H9 (cell line): ENCODE data around the gene FAM193A. TPM values are rescaled to one million over a fixed set of nuclear protein-coding genes. Genes with fewer than 3 reads are reported as not detected.

ENCODE experiments used
- DNase-seq: peaks from one replicate; pipeline ENCODE4 v3.0.0-alpha.2; 2017
- H2AFZ ChIP-seq: one replicate; pipeline ENCODE4 v1.6.1; 2013; ENCODE audit warnings: mild to moderate bottlenecking, low read length, control low read depth, moderate library complexity
- H2AK5ac ChIP-seq: 2 replicates; pipeline ENCODE4 v1.6.1; 2013; ENCODE audit warnings: low read length, control low read depth, mixed read lengths; ENCODE audit not compliant: insufficient read length
- H2BK120ac ChIP-seq: one replicate; pipeline ENCODE4 v1.6.1; 2013; ENCODE audit warnings: low read depth, mild to moderate bottlenecking, low read length, control low read depth, inconsistent platforms; ENCODE audit not compliant: poor library complexity, severe bottlenecking
- H2BK12ac ChIP-seq: 2 replicates; pipeline ENCODE4 v1.6.1; 2013; ENCODE audit warnings: low read length, control low read depth, mixed read lengths, low read depth; ENCODE audit not compliant: insufficient read length
- H2BK15ac ChIP-seq: 2 replicates; pipeline ENCODE4 v1.6.1; 2013; ENCODE audit warnings: low read depth, low read length, control low read depth
- H2BK20ac ChIP-seq: one replicate; pipeline ENCODE4 v1.6.1; 2013; ENCODE audit warnings: low read depth, mild to moderate bottlenecking, low read length, control low read depth, inconsistent platforms; ENCODE audit not compliant: poor library complexity, severe bottlenecking
- H2BK5ac ChIP-seq: 2 replicates; pipeline ENCODE4 v1.6.1; 2013; ENCODE audit warnings: low read length, control low read depth, mixed read lengths; ENCODE audit not compliant: insufficient read length
- H3K14ac ChIP-seq: 2 replicates; pipeline ENCODE4 v1.6.1; 2013; ENCODE audit warnings: low read length, control low read depth; ENCODE audit not compliant: insufficient read depth
- H3K18ac ChIP-seq: 2 replicates; pipeline ENCODE4 v1.6.1; 2013; ENCODE audit warnings: low read depth, mild to moderate bottlenecking, mixed read lengths, low read length, control low read depth; ENCODE audit not compliant: insufficient read length
- H3K23ac ChIP-seq: 2 replicates; pipeline ENCODE4 v1.6.1; 2013; ENCODE audit warnings: low read length, control low read depth, mixed read lengths, low read depth; ENCODE audit not compliant: insufficient read length
- H3K23me2 ChIP-seq: 2 replicates; pipeline ENCODE4 v1.6.1; 2013; ENCODE audit warnings: low read depth, mild to moderate bottlenecking, mixed read lengths, low read length, control low read depth; ENCODE audit not compliant: insufficient read length, poor library complexity, severe bottlenecking
- H3K27ac ChIP-seq: 2 replicates; pipeline ENCODE4 v1.5.1; 2013; ENCODE audit warnings: low read length, control low read depth, mixed read lengths, low read depth; ENCODE audit not compliant: insufficient read length
- H3K27me3 ChIP-seq: 2 replicates; pipeline ENCODE4 v1.6.1; 2013; ENCODE audit warnings: low read length, control low read depth, inconsistent platforms; ENCODE audit not compliant: insufficient read depth
- H3K4ac ChIP-seq: 2 replicates; pipeline ENCODE4 v1.6.1; 2013; ENCODE audit warnings: low read depth, mild to moderate bottlenecking, control low read depth, inconsistent platforms, low read length, moderate library complexity
- H3K4me1 ChIP-seq: 2 replicates; pipeline ENCODE4 v1.6.1; 2013; ENCODE audit warnings: low read length, control low read depth, inconsistent platforms; ENCODE audit not compliant: insufficient read depth
- H3K4me2 ChIP-seq: 2 replicates; pipeline ENCODE4 v1.6.1; 2013; ENCODE audit warnings: low read length, control low read depth, mixed read lengths; ENCODE audit not compliant: insufficient read length, insufficient read depth
- H3K56ac ChIP-seq: 2 replicates; pipeline ENCODE4 v1.6.1; 2013; ENCODE audit warnings: low read depth, mild to moderate bottlenecking, mixed read lengths, low read length, control low read depth; ENCODE audit not compliant: insufficient read length
- H3K79me1 ChIP-seq: 2 replicates; pipeline ENCODE4 v1.6.1; 2013; ENCODE audit warnings: low read depth, mild to moderate bottlenecking, moderate library complexity, low read length, control low read depth, inconsistent platforms; ENCODE audit not compliant: insufficient read depth, poor library complexity, severe bottlenecking
- H3K79me2 ChIP-seq: 2 replicates; pipeline ENCODE4 v1.6.1; 2013; ENCODE audit warnings: low read length, control low read depth, inconsistent platforms; ENCODE audit not compliant: insufficient read depth
- H3K9ac ChIP-seq: 2 replicates; pipeline ENCODE4 v1.6.1; 2013; ENCODE audit warnings: low read length, control low read depth, mixed read lengths; ENCODE audit not compliant: insufficient read length; ENCODE audit errors: extremely low read depth
- H3K9me3 ChIP-seq: one replicate; pipeline ENCODE4 v1.6.1; 2013; ENCODE audit warnings: low read depth, low read length, inconsistent platforms; ENCODE audit not compliant: control insufficient read depth
- H3T11ph ChIP-seq: one replicate; pipeline ENCODE4 v1.6.1; 2013; ENCODE audit warnings: mild to moderate bottlenecking, low read length, control low read depth, inconsistent platforms
- H4K20me1 ChIP-seq: one replicate; pipeline ENCODE4 v1.6.1; 2013; ENCODE audit not compliant: control insufficient read depth, insufficient read length, insufficient read depth
- H4K5ac ChIP-seq: 2 replicates; pipeline ENCODE4 v1.6.1; 2013; ENCODE audit warnings: low read depth, mild to moderate bottlenecking, mixed read lengths, low read length, control low read depth; ENCODE audit not compliant: insufficient read length
- H4K8ac ChIP-seq: replicated peaks from 2 replicates; pipeline ENCODE4 v1.6.1; 2013; ENCODE audit warnings: low read length, control low read depth, mixed read lengths, low read depth; ENCODE audit not compliant: insufficient read length
- H4K91ac ChIP-seq: 2 replicates; pipeline ENCODE4 v1.6.1; 2013; ENCODE audit warnings: low read depth, mild to moderate bottlenecking, moderate library complexity, mixed read lengths, low read length, control low read depth; ENCODE audit not compliant: insufficient read length
- H3K27ac Mint-ChIP-seq, 3 experiments: 2 replicates in 2 of 3; 3 replicates in 1 of 3; pipeline ENCODE4 v1.8.0; 2020 to 2021; ENCODE audit warnings: mixed read lengths in 3 of 3, mild to moderate bottlenecking in 1 of 3, moderate library complexity in 1 of 3
- H3K27me3 Mint-ChIP-seq: 2 replicates; pipeline ENCODE4 v1.8.0; 2021; ENCODE audit warnings: low read depth, mild to moderate bottlenecking, moderate library complexity, mixed read lengths
- H3K36me3 Mint-ChIP-seq, 3 experiments: 2 replicates in 2 of 3; 3 replicates in 1 of 3; pipeline ENCODE4 v1.8.0; 2020 to 2021; ENCODE audit warnings: low read depth in 3 of 3, mixed read lengths in 3 of 3; ENCODE audit not compliant: insufficient read depth in 1 of 3
- H3K4me1 Mint-ChIP-seq, 2 experiments: 2 replicates each; pipeline ENCODE4 v1.8.0; 2020; ENCODE audit warnings: mixed read lengths in 2 of 2
- H3K4me3 Mint-ChIP-seq, 2 experiments: 2 replicates in 1 of 2; 3 replicates in 1 of 2; pipeline ENCODE4 v1.8.0; 2020 to 2021; ENCODE audit warnings: mild to moderate bottlenecking in 2 of 2, mixed read lengths in 2 of 2, moderate library complexity in 1 of 2
- H3K9me3 Mint-ChIP-seq, 2 experiments: 2 replicates in 1 of 2; 3 replicates in 1 of 2; pipeline ENCODE4 v1.8.0; 2020; ENCODE audit warnings: mild to moderate bottlenecking in 2 of 2, mixed read lengths in 2 of 2, moderate library complexity in 1 of 2
- CTCF ChIP-seq: fragments of 200-600 bp; sonication (generic); conservative IDR thresholded peaks from 3 replicates; pipeline ENCODE4 v1.8.0; 2021; ENCODE audit warnings: antibody characterized with exemption, mild to moderate bottlenecking
- WGBS: extraction: QIAGEN DNeasy Blood & Tissue Kit; methylation state at CpG from one replicate; pipeline ENCODE4 v1.1.7; 2013; ENCODE audit warnings: missing lambda C conversion rate, low lambda C conversion rate, mixed read lengths; ENCODE audit not compliant: insufficient read length; ENCODE audit errors: extremely low coverage; 5-methylcytosine and 5-hydroxymethylcytosine counted together
- total RNA-seq: library from RNA; stranded (reverse); gene quantifications from 2 replicates; pipeline ENCODE4 v1.2.1, GENCODE V29; 2021

FAM193A gene
- total RNA-seq, 1 experiment from 2014 or later: 36.9 TPM

- H3K79me2 ChIP-seq: no peaks in the 10 kb centered on the region
- no peaks in the 10 kb centered on the region; the same call in 1 of the 2 replicates for H3K27me3 ChIP-seq
- Mint-ChIP-seq H3K9me3 (no peaks in the 10 kb centered on the region), H3K27me3 (no peaks in the 10 kb centered on the region), H3K4me1 (0 out of 4 replicates have a peak, but pooled peaks cover 0 to 4% of the 10 kb centered on the region in 2 experiments), H3K4me3 (no peak overlapping the region), H3K27ac (no peak overlapping the region), H3K36me3 (peaks cover 27 to 70% (median 57%) of the 10 kb centered on the region in 3 experiments; a peak in 6 of 7 replicates)
- no peak overlapping the region for H4K5ac ChIP-seq
- no peak overlapping the region for H3K27ac ChIP-seq
- H4K20me1 ChIP-seq: no peaks in the 10 kb centered on the region
- no peak overlapping the region for H2AK5ac ChIP-seq
- no peak overlapping the region for H3K14ac ChIP-seq
- no peak overlapping the region for H2BK20ac ChIP-seq
- H3K9ac ChIP-seq: no peak overlapping the region
- H4K91ac ChIP-seq: no peak overlapping the region
- no peaks in the 10 kb centered on the region for H3K23me2 ChIP-seq
- H2BK12ac ChIP-seq: no peak overlapping the region
- H3K4me2 ChIP-seq: no peak overlapping the region
- H3K4me1 ChIP-seq: no peaks in the 10 kb centered on the region
- H4K8ac ChIP-seq: no peak overlapping the region
- H2AFZ ChIP-seq: no peak overlapping the region
- H3T11ph ChIP-seq: no peak overlapping the region
- no peak overlapping the region for H3K23ac ChIP-seq
- peaks cover 3% of the 10 kb centered on the region for H3K79me1 ChIP-seq
- no peak overlapping the region for H3K4ac ChIP-seq
- H3K9me3 ChIP-seq: no peaks in the 10 kb centered on the region
- no peak overlapping the region for H3K56ac ChIP-seq
- H2BK5ac ChIP-seq: no peak overlapping the region
- no peak for DNase-seq
- TF ChIP-seq CTCF: no peak
- no peak overlapping the region for H3K18ac ChIP-seq
- WGBS: no CpG with 5 or more reads among the region's 2 CpGs
- no peak overlapping the region for H2BK120ac ChIP-seq
- no peak overlapping the region for H2BK15ac ChIP-seq
These were observed 136.3 kb downstream of the FAM193A start for GRCh38 chr4:2672700-2673099.
